Activated T-helper 1 cell treated with anti-CD3 and anti-CD28 coated beads, Interleukin-12 subunit alpha, Interleukin-12 subunit beta, Interleukin-2, Interleukin-4 antibody, amounts not matched to agents 30 ng/mL and 10 ng/mL and 1 ng/mL, durations not matched to agents 14 hours and 24 hours and 36 hours (primary cell): ENCODE data around the gene TP53BP2. TPM values are rescaled to one million over a fixed set of nuclear protein-coding genes. Genes with fewer than 3 reads are reported as not detected.
"Not testable (repeated sequence)": the region's sequence is repeated elsewhere in the genome, so short reads cannot be mapped to it uniquely, and the experiment has no call there.

Experiments
- DNase-seq: peaks from one replicate; pipeline ENCODE4 v3.0.0; 2021; ENCODE audit warnings: low spot score
- H3K27ac Mint-ChIP-seq: one replicate; pipeline ENCODE4 v1.8.0; 2021; ENCODE audit warnings: mild to moderate bottlenecking, mixed read lengths
- H3K27me3 Mint-ChIP-seq: one replicate; pipeline ENCODE4 v1.8.0; 2022; ENCODE audit warnings: mild to moderate bottlenecking, moderate library complexity, mixed read lengths; ENCODE audit not compliant: insufficient read depth
- H3K36me3 Mint-ChIP-seq: one replicate; pipeline ENCODE4 v1.8.0; 2021; ENCODE audit warnings: low read depth, mixed read lengths
- H3K4me1 Mint-ChIP-seq: one replicate; pipeline ENCODE4 v1.8.0; 2021; ENCODE audit warnings: low read depth, mixed read lengths
- H3K4me3 Mint-ChIP-seq: one replicate; pipeline ENCODE4 v1.8.0; 2021; ENCODE audit warnings: mild to moderate bottlenecking, moderate library complexity, mixed read lengths
- H3K9me3 Mint-ChIP-seq: one replicate; pipeline ENCODE4 v1.8.0; 2021; ENCODE audit warnings: mixed read lengths
- intact Hi-C: fragments of 100-400 bp; cut with micrococcal nuclease; formaldehyde crosslinking; loops from one replicate; pipeline ENCODE4 v1.15.1; 2024
- total RNA-seq: library from RNA; stranded (reverse); gene quantifications from 2 replicates; pipeline ENCODE4 v1.2.3, GENCODE V29; 2022

The TP53BP2 gene
- total RNA-seq, 1 donor from 2014 or later: 40.4 TPM

GRCh38 chr1:223870617-223871574 is 25.1 kb upstream of the TP53BP2 start:
- H3K27ac Mint-ChIP-seq: no peak overlapping the region
- no peaks in the 10 kb centered on the region for H3K9me3 Mint-ChIP-seq
- H3K27me3 Mint-ChIP-seq: peaks cover 22% of the 10 kb centered on the region
- intact Hi-C loops: no loop called here
- H3K36me3 Mint-ChIP-seq: no peaks in the 10 kb centered on the region
- H3K4me3 Mint-ChIP-seq: no peak overlapping the region
- no peaks in the 10 kb centered on the region for H3K4me1 Mint-ChIP-seq
- DNase-seq: no peak

GRCh38 chr1:223864599-223865368 is 19.0 kb upstream of the TP53BP2 start:
- DNase-seq, H3K4me1 Mint-ChIP-seq, H3K36me3 Mint-ChIP-seq, H3K4me3 Mint-ChIP-seq, H3K27ac Mint-ChIP-seq, H3K9me3 Mint-ChIP-seq, intact Hi-C loops: not testable (repeated sequence)
- peaks cover 28% of the 10 kb centered on the region for H3K27me3 Mint-ChIP-seq

GRCh38 chr1:223864084-223864483 is 18.3 kb upstream of the TP53BP2 start:
- no peaks in the 10 kb centered on the region for H3K4me1 Mint-ChIP-seq
- H3K4me3 Mint-ChIP-seq: no peak overlapping the region
- H3K36me3 Mint-ChIP-seq: no peaks in the 10 kb centered on the region
- H3K27me3 Mint-ChIP-seq: peaks cover 30% of the 10 kb centered on the region
- no peak overlapping the region for H3K27ac Mint-ChIP-seq
- DNase-seq: no peak
- H3K9me3 Mint-ChIP-seq: no peaks in the 10 kb centered on the region
- intact Hi-C loops: no loop called here

- no peaks in the 10 kb centered on the region for H3K9me3 Mint-ChIP-seq
- DNase-seq: no peak
- no peak overlapping the region for H3K27ac Mint-ChIP-seq
- H3K36me3 Mint-ChIP-seq: no peaks in the 10 kb centered on the region
- H3K4me1 Mint-ChIP-seq: no peaks in the 10 kb centered on the region
- intact Hi-C loops: no loop called here
- peaks cover 30% of the 10 kb centered on the region for H3K27me3 Mint-ChIP-seq
- H3K4me3 Mint-ChIP-seq: no peak overlapping the region
Observed at GRCh38 chr1:223861904-223862303, 16.2 kb upstream of the TP53BP2 start.

GRCh38 chr1:223860051-223860622 is 14.4 kb upstream of the TP53BP2 start:
- H3K36me3 Mint-ChIP-seq: no peaks in the 10 kb centered on the region
- no peaks in the 10 kb centered on the region for H3K9me3 Mint-ChIP-seq
- H3K27me3 Mint-ChIP-seq: peaks cover 21% of the 10 kb centered on the region
- H3K4me1 Mint-ChIP-seq: no peaks in the 10 kb centered on the region
- no peak overlapping the region for H3K4me3 Mint-ChIP-seq
- intact Hi-C loops: no loop called here
- no peak overlapping the region for H3K27ac Mint-ChIP-seq
- no peak for DNase-seq

- Mint-ChIP-seq H3K27me3 (peaks cover 21% of the 10 kb centered on the region), H3K4me1 (no peaks in the 10 kb centered on the region)
Observed at GRCh38 chr1:223859058-223859457, 13.3 kb upstream of the TP53BP2 start.

GRCh38 chr1:223856386-223856785 is 10.6 kb upstream of the TP53BP2 start:
- H3K27me3 Mint-ChIP-seq: peaks cover 18% of the 10 kb centered on the region
- no peaks in the 10 kb centered on the region for H3K36me3 Mint-ChIP-seq
- H3K27ac Mint-ChIP-seq: no peak overlapping the region
- intact Hi-C loops: no loop called here
- peaks cover 5% of the 10 kb centered on the region for H3K4me1 Mint-ChIP-seq
- H3K9me3 Mint-ChIP-seq: no peaks in the 10 kb centered on the region
- H3K4me3 Mint-ChIP-seq: no peak overlapping the region
- DNase-seq: no peak

More at GRCh38 chr1:223859058-223859457, 13.3 kb upstream of the TP53BP2 start:
- no peaks in the 10 kb centered on the region for H3K9me3 Mint-ChIP-seq
- no peak overlapping the region for H3K4me3 Mint-ChIP-seq
- no peaks in the 10 kb centered on the region for H3K36me3 Mint-ChIP-seq
- DNase-seq: no peak
- H3K27ac Mint-ChIP-seq: no peak overlapping the region
- intact Hi-C loops: no loop called here

GRCh38 chr1:223853748-223854147 is 8.0 kb upstream of the TP53BP2 start:
- H3K4me3 Mint-ChIP-seq: no peak overlapping the region
- peaks cover 5% of the 10 kb centered on the region for H3K9me3 Mint-ChIP-seq
- DNase-seq: no peak
- peaks cover 5% of the 10 kb centered on the region for H3K4me1 Mint-ChIP-seq
- H3K27ac Mint-ChIP-seq: no peak overlapping the region
- H3K27me3 Mint-ChIP-seq: peaks cover 14% of the 10 kb centered on the region
- intact Hi-C loops: no loop called here
- peaks cover 2% of the 10 kb centered on the region for H3K36me3 Mint-ChIP-seq

GRCh38 chr1:223853275-223853674 is 7.5 kb upstream of the TP53BP2 start:
- DNase-seq: no peak
- Mint-ChIP-seq H3K9me3 (peaks cover 5% of the 10 kb centered on the region), H3K27me3 (peaks cover 10% of the 10 kb centered on the region), H3K27ac (no peak overlapping the region), H3K4me3 (no peak overlapping the region), H3K36me3 (peaks cover 2% of the 10 kb centered on the region), H3K4me1 (peaks cover 5% of the 10 kb centered on the region)
- intact Hi-C loops: no loop called here

GRCh38 chr1:223852337-223852736 is 6.6 kb upstream of the TP53BP2 start:
- no peak for DNase-seq
- H3K27ac Mint-ChIP-seq: no peak overlapping the region
- H3K9me3 Mint-ChIP-seq: peaks cover 5% of the 10 kb centered on the region
- H3K4me3 Mint-ChIP-seq: no peak overlapping the region
- H3K27me3 Mint-ChIP-seq: peaks cover 8% of the 10 kb centered on the region
- peaks cover 13% of the 10 kb centered on the region for H3K4me1 Mint-ChIP-seq
- intact Hi-C loops: no loop called here
- H3K36me3 Mint-ChIP-seq: peaks cover 2% of the 10 kb centered on the region

GRCh38 chr1:223849352-223850254 is 3.9 kb upstream of the TP53BP2 start:
- peaks cover 5% of the 10 kb centered on the region for H3K9me3 Mint-ChIP-seq
- H3K27me3 Mint-ChIP-seq: peaks cover 8% of the 10 kb centered on the region
- intact Hi-C loops: loop anchor here (5.0 kb wide), 3 partner anchors 263 to 1032 kb away; partner anchors contain the start of genes DISP1 and FBXO28
- H3K4me3 Mint-ChIP-seq: no peak overlapping the region
- H3K4me1 Mint-ChIP-seq: peaks cover 29% of the 10 kb centered on the region
- no peak overlapping the region for H3K27ac Mint-ChIP-seq
- no peak for DNase-seq
- peaks cover 2% of the 10 kb centered on the region for H3K36me3 Mint-ChIP-seq

GRCh38 chr1:223848536-223848935 is 2.8 kb upstream of the TP53BP2 start:
- Mint-ChIP-seq H3K4me1 (peaks cover 36% of the 10 kb centered on the region), H3K27ac (no peak overlapping the region), H3K9me3 (peaks cover 5% of the 10 kb centered on the region), H3K4me3 (no peak overlapping the region), H3K36me3 (peaks cover 2% of the 10 kb centered on the region), H3K27me3 (peaks cover 8% of the 10 kb centered on the region)
- intact Hi-C loops: loop anchor here (5.0 kb wide), 3 partner anchors 264 to 1031 kb away; partner anchors contain the start of genes DISP1 and FBXO28
- DNase-seq: no peak
